OCI-LY3 (cell line): Measurements from ENCODE around the gene FAHD1.

Experiments used
- EZH2phosphoT487 ChIP-seq: fragments of 200-600 bp; shearing (Covaris generic); IDR thresholded peaks from 2 replicates; pipeline ENCODE4 v1.6.1; 2018; ENCODE audit warnings: antibody characterized with exemption, mixed run types, low read depth
- TF ChIP-seq, protein P1 (sequence below): fragments of 200-600, 300-600 bp; sonication (generic); IDR thresholded peaks from 2 replicates; pipeline ENCODE4 v1.5.1; 2014; ENCODE audit warnings: antibody characterized with exemption, low read length, low read depth

GRCh38 chr16:1850981-1851380 lies 24.0 kb downstream of the FAHD1 start:
- TF ChIP-seq, protein P1, sequence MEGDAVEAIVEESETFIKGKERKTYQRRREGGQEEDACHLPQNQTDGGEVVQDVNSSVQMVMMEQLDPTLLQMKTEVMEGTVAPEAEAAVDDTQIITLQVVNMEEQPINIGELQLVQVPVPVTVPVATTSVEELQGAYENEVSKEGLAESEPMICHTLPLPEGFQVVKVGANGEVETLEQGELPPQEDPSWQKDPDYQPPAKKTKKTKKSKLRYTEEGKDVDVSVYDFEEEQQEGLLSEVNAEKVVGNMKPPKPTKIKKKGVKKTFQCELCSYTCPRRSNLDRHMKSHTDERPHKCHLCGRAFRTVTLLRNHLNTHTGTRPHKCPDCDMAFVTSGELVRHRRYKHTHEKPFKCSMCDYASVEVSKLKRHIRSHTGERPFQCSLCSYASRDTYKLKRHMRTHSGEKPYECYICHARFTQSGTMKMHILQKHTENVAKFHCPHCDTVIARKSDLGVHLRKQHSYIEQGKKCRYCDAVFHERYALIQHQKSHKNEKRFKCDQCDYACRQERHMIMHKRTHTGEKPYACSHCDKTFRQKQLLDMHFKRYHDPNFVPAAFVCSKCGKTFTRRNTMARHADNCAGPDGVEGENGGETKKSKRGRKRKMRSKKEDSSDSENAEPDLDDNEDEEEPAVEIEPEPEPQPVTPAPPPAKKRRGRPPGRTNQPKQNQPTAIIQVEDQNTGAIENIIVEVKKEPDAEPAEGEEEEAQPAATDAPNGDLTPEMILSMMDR = no peak
- no peak for TF ChIP-seq EZH2phosphoT487
